HCT116 (cell line): ENCODE measurements around the gene ARFRP1. TPM values are rescaled to one million over a fixed set of nuclear protein-coding genes. Genes with fewer than 3 reads are reported as not detected.

Experiments used
- ATAC-seq: fragments of 200-7000 bp; cut with Tn5 transposase; 2 replicates; pipeline ENCODE4 v1.9.1; 2020; ENCODE audit warnings: mild to moderate bottlenecking, moderate library complexity
- BruUV-seq: library from RNA; stranded (reverse); fragments of 400-500 nt; replicated peaks from 2 replicates; lab custom pipeline; 2021; lab: Mats Ljungman, UMichigan
- CTCF ChIA-PET: fragments of 300-600 bp; sonication (Branson Sonifier 250); formaldehyde crosslinking; loops from one replicate; lab custom pipeline; 2021; ENCODE audit warnings: antibody characterized with exemption; lab: Charles Lee
- POLR2A ChIA-PET: fragments of 300-600, 350-600 bp; sonication (Branson Sonifier 250); formaldehyde crosslinking; loops from one replicate; lab custom pipeline; 2021; ENCODE audit warnings: antibody characterized with exemption; lab: Charles Lee
- RAD21 ChIA-PET, 2 experiments: fragments of 300-600 bp; sonication (Branson Sonifier 250); formaldehyde crosslinking; loops; one replicate each; lab custom pipeline; 2023; ENCODE audit warnings: low total read pairs in 2 of 2; ENCODE audit not compliant: uncharacterized antibody in 2 of 2, unreplicated experiment in 2 of 2, low non-redundant PET in 1 of 2; lab: Charles Lee
- DNase-seq: peaks from one replicate; pipeline ENCODE4 v3.0.0-alpha.2; 2010; ENCODE audit warnings: low read depth, low spot score
- H2AFZ ChIP-seq: fragments of 200-600 bp; shearing (Covaris generic), sonication (generic); 2 replicates; pipeline ENCODE4 v1.6.1; 2017; ENCODE audit warnings: low read depth, mixed run types, mixed read lengths, antibody characterized with exemption, low read length; ENCODE audit not compliant: poor library complexity, severe bottlenecking
- H3K27ac ChIP-seq: 2 replicates; pipeline ENCODE4 v1.5.1; 2012; ENCODE audit warnings: low read depth, low read length
- H3K27me3 ChIP-seq: fragments of 200-600 bp; sonication (generic); 2 replicates; pipeline ENCODE4 v1.6.1; 2016; ENCODE audit warnings: mixed run types, low read length, mixed read lengths; ENCODE audit not compliant: insufficient read depth
- H3K36me3 ChIP-seq, 2 experiments: fragments of 200-500 bp in 1 of 2; fragments of 200-600 bp in 1 of 2; sonication (Bioruptor generic) in 1 of 2; sonication (generic) in 1 of 2; 2 replicates each; pipeline versions ENCODE4 v1.5.1 to v1.6.1; 2014 to 2016; ENCODE audit warnings: low read length in 2 of 2, inconsistent platforms in 1 of 2, mixed read lengths in 1 of 2, mixed run types in 1 of 2; ENCODE audit not compliant: insufficient read depth in 2 of 2, control insufficient read depth in 1 of 2
- H3K4me1 ChIP-seq, 2 experiments: fragments of 200-600 bp in 1 of 2; sonication (generic) in 1 of 2; 2 replicates each; pipeline versions ENCODE4 v1.5.1 to v1.6.1; 2012 to 2017; ENCODE audit warnings: low read length in 2 of 2, inconsistent platforms in 1 of 2, mild to moderate bottlenecking in 1 of 2, mixed read lengths in 1 of 2, mixed run types in 1 of 2, moderate library complexity in 1 of 2; ENCODE audit not compliant: insufficient read depth in 2 of 2, control insufficient read depth in 1 of 2
- H3K4me2 ChIP-seq: fragments of 200-600 bp; sonication (generic); 2 replicates; pipeline ENCODE4 v1.6.1; 2017; ENCODE audit warnings: mixed run types, low read length, mixed read lengths
- H3K4me3 ChIP-seq, 2 experiments: fragments of 200-600 bp in 1 of 2; sonication (generic) in 1 of 2; replicated peaks in 1 of 2; 2 replicates each; pipeline ENCODE4 v1.5.1; 2011 to 2016; ENCODE audit warnings: low read length in 2 of 2, control low read depth in 1 of 2, low read depth in 1 of 2, mild to moderate bottlenecking in 1 of 2, mixed read lengths in 1 of 2, mixed run types in 1 of 2
- H3K79me2 ChIP-seq: fragments of 200-600 bp; sonication (generic); 2 replicates; pipeline ENCODE4 v1.6.1; 2017; ENCODE audit warnings: mild to moderate bottlenecking, mixed run types, low read length, moderate library complexity, mixed read lengths; ENCODE audit not compliant: insufficient read depth
- H3K9ac ChIP-seq: fragments of 200-600 bp; sonication (generic); 2 replicates; pipeline ENCODE4 v1.6.1; 2016; ENCODE audit warnings: low read length, mixed read lengths
- H3K9me2 ChIP-seq: fragments of 200-600 bp; sonication (generic), shearing (Covaris generic); 2 replicates; pipeline ENCODE4 v1.6.1; 2017; ENCODE audit warnings: mixed run types, mild to moderate bottlenecking, moderate library complexity; ENCODE audit not compliant: insufficient read depth
- H3K9me3 ChIP-seq, 2 experiments: fragments of 200-500 bp in 1 of 2; fragments of 200-600 bp in 1 of 2; sonication (Bioruptor generic) in 1 of 2; sonication (generic) in 1 of 2; 2 replicates each; pipeline ENCODE4 v1.6.1; 2014 to 2017; ENCODE audit warnings: low read length in 2 of 2, mixed read lengths in 2 of 2, inconsistent platforms in 1 of 2, low read depth in 1 of 2, mild to moderate bottlenecking in 1 of 2, mixed run types in 1 of 2, moderate library complexity in 1 of 2; ENCODE audit not compliant: control insufficient read depth in 1 of 2, insufficient read depth in 1 of 2
- H4K20me1 ChIP-seq: fragments of 200-600 bp; sonication (generic), shearing (Covaris generic); 2 replicates; pipeline ENCODE4 v1.6.1; 2017; ENCODE audit warnings: mixed run types, mild to moderate bottlenecking, moderate library complexity; ENCODE audit not compliant: insufficient read depth
- CBX3 ChIP-seq: IDR thresholded peaks from 2 replicates; pipeline ENCODE4 v1.6.1; 2012; ENCODE audit warnings: low read depth
- CEBPB ChIP-seq: IDR thresholded peaks from 2 replicates; pipeline ENCODE4 v1.6.1; 2012; ENCODE audit warnings: low read depth
- CTCF ChIP-seq, 3 experiments: fragments of 200-600 bp in 1 of 3; sonication (generic) in 1 of 3; IDR thresholded peaks in 2 of 3; conservative IDR thresholded peaks in 1 of 3; 2 replicates each; pipeline ENCODE4 v1.5.1; 2012 to 2017; ENCODE audit warnings: low read depth in 2 of 3, low read length in 2 of 3, antibody characterized with exemption in 1 of 3, borderline replicate concordance in 1 of 3, control low read depth in 1 of 3, mild to moderate bottlenecking in 1 of 3, mixed read lengths in 1 of 3, mixed run types in 1 of 3, moderate library complexity in 1 of 3; ENCODE audit not compliant: insufficient read depth in 1 of 3
- EGR1 ChIP-seq: IDR thresholded peaks from 2 replicates; pipeline ENCODE4 v1.6.1; 2012; ENCODE audit warnings: low read depth
- ELF1 ChIP-seq: IDR thresholded peaks from 2 replicates; pipeline ENCODE4 v1.6.1; 2012; ENCODE audit warnings: low read depth, borderline replicate concordance
- EZH2 ChIP-seq: fragments of 200-600 bp; sonication (generic); IDR thresholded peaks from 2 replicates; pipeline ENCODE4 v1.6.1; 2017; ENCODE audit warnings: antibody characterized with exemption, mixed run types
- EZH2phosphoT487 ChIP-seq: fragments of 200-600 bp; IDR thresholded peaks from 2 replicates; pipeline ENCODE4 v1.6.1; 2018; ENCODE audit warnings: antibody characterized with exemption, borderline replicate concordance
- FOSL1 ChIP-seq: IDR thresholded peaks from 2 replicates; pipeline ENCODE4 v1.6.1; 2012; ENCODE audit warnings: low read depth
- JUND ChIP-seq: IDR thresholded peaks from 2 replicates; pipeline ENCODE4 v1.6.1; 2012
- POLR2AphosphoS5 ChIP-seq: IDR thresholded peaks from 2 replicates; pipeline ENCODE4 v1.6.1; 2011; ENCODE audit warnings: mild to moderate bottlenecking, low read depth, low read length, moderate library complexity
- REST ChIP-seq: IDR thresholded peaks from 2 replicates; pipeline ENCODE4 v1.6.1; 2012; ENCODE audit warnings: low read depth
- SIN3A ChIP-seq: IDR thresholded peaks from 2 replicates; pipeline ENCODE4 v1.6.1; 2012; ENCODE audit warnings: low read depth
- SP1 ChIP-seq: IDR thresholded peaks from 2 replicates; pipeline ENCODE4 v1.6.1; 2012; ENCODE audit warnings: low read depth
- SRF ChIP-seq: IDR thresholded peaks from 2 replicates; pipeline ENCODE4 v1.6.1; 2012; ENCODE audit warnings: low read depth
- TCF7L2 ChIP-seq: IDR thresholded peaks from 2 replicates; pipeline ENCODE4 v1.7.0; 2011; ENCODE audit warnings: borderline replicate concordance, inconsistent platforms; ENCODE audit not compliant: insufficient read depth, insufficient read length; ENCODE audit errors: extremely low read depth
- YY1 ChIP-seq: IDR thresholded peaks from 2 replicates; pipeline ENCODE4 v1.6.1; 2011; ENCODE audit warnings: low read length, low read depth, moderate library complexity, mild to moderate bottlenecking; ENCODE audit not compliant: insufficient replicate concordance; ENCODE audit errors: extremely low read depth
- ZBTB33 ChIP-seq: IDR thresholded peaks from 2 replicates; pipeline ENCODE4 v1.6.1; 2011; ENCODE audit warnings: mild to moderate bottlenecking, low read length, moderate library complexity; ENCODE audit not compliant: insufficient replicate concordance; ENCODE audit errors: extremely low read depth
- ZFX ChIP-seq: fragments of 450-650 bp; IDR thresholded peaks from 2 replicates; pipeline ENCODE4 v1.6.1; 2017
- ZNF274 ChIP-seq: fragments of 200-500 bp; sonication (Bioruptor generic); IDR thresholded peaks from 2 replicates; pipeline ENCODE4 v1.6.1; 2014; ENCODE audit warnings: mild to moderate bottlenecking, low read depth, low read length, inconsistent platforms
- intact Hi-C: fragments of 100-400 bp; cut with micrococcal nuclease; formaldehyde crosslinking; loops from 2 replicates; pipeline ENCODE4 v1.10.0; 2022
- total RNA-seq: library from RNA; stranded (reverse); gene quantifications from one replicate; pipeline ENCODE4 v1.2.1, GENCODE V29; 2021; ENCODE audit not compliant: unreplicated experiment

Gene ARFRP1
- total RNA-seq, 1 experiment from 2014 or later: 53.7 TPM

GRCh38 chr20:63740627-63741353 lies 33.0 kb upstream of the ARFRP1 start:
- no peak overlapping the region for H2AFZ ChIP-seq
- ATAC-seq: peak; percentile 52
- H4K20me1 ChIP-seq: no peaks in the 10 kb centered on the region
- no TSS peak for BruUV-seq
- intact Hi-C loops: no loop called here
- DNase-seq: peak; percentile 48
- H3K4me3 ChIP-seq: peak overlapping the region; percentile 76 to 85
- peak overlapping the region; percentile 96 for H3K27ac ChIP-seq
- peaks cover 3 to 23% of the 10 kb centered on the region in 2 experiments; a peak in 2 of 4 replicates for H3K36me3 ChIP-seq
- H3K9ac ChIP-seq: peak overlapping the region; percentile 89
- CTCF ChIA-PET: interaction anchor here (1.0 to 1.6 kb wide), 4 partner anchors 33 to 240 kb away, joined by 3 to 5 read pairs (median 4); partner anchors contain the start of genes ARFRP1, PRPF6, TPD52L2 and ZGPAT
- no peaks in the 10 kb centered on the region for H3K9me2 ChIP-seq
- POLR2A ChIA-PET: interaction anchor here (1.6 to 1.7 kb wide), 2 partner anchors 33 to 125 kb away, joined by 6 to 12 read pairs; partner anchors contain the start of genes ARFRP1, TPD52L2 and ZGPAT
- RAD21 ChIA-PET: no interaction called here
- peak overlapping the region; percentile 78 for H3K4me2 ChIP-seq
- H3K27me3 ChIP-seq: no peaks in the 10 kb centered on the region
- peaks cover 20 to 45% of the 10 kb centered on the region in 2 experiments; a peak in 3 of 4 replicates for H3K4me1 ChIP-seq
- peaks cover 18% of the 10 kb centered on the region for H3K79me2 ChIP-seq
- no peaks in the 10 kb centered on the region for H3K9me3 ChIP-seq
- TF ChIP-seq ELF1 (no peak), JUND (no peak), REST (no peak), YY1 (no peak), FOSL1 (no peak), CBX3 (no peak), SIN3A (peak; percentile 64; the same call in 1 of the 2 replicates), ZFX (peak; percentile 94), TCF7L2 (peak; percentile 7), CEBPB (peak; percentile 99; the same call in 1 of the 2 replicates), ZNF274 (no peak), POLR2AphosphoS5 (no peak), EGR1 (no peak), ZBTB33 (no peak), EZH2 (no peak), SP1 (no peak; the same call in 1 of the 2 replicates), SRF (no peak), CTCF (IDR thresholded peaks at IDR 0.05 in 2 of 3, conservative IDR thresholded peaks at IDR 0.05 in 1 of 3; ENCODE audit: borderline replicate concordance in 1 of 3, insufficient read depth in 1 of 3, low read depth in 2 of 3, low read length in 2 of 3) (peak in 1 of 3 experiments; percentile 34; a peak in 2 of 6 replicates), EZH2phosphoT487 (no peak)
